H9 (cell line): ENCODE results near the gene MCL1. TPM values are rescaled to one million over a fixed set of nuclear protein-coding genes. Genes with fewer than 3 reads are reported as not detected.

Experiments
- DNase-seq: peaks from one replicate; pipeline ENCODE4 v3.0.0-alpha.2; 2017
- H2AFZ ChIP-seq: one replicate; pipeline ENCODE4 v1.6.1; 2013; ENCODE audit warnings: mild to moderate bottlenecking, low read length, control low read depth, moderate library complexity
- H2AK5ac ChIP-seq: 2 replicates; pipeline ENCODE4 v1.6.1; 2013; ENCODE audit warnings: low read length, control low read depth, mixed read lengths; ENCODE audit not compliant: insufficient read length
- H2BK120ac ChIP-seq: one replicate; pipeline ENCODE4 v1.6.1; 2013; ENCODE audit warnings: low read depth, mild to moderate bottlenecking, low read length, control low read depth, inconsistent platforms; ENCODE audit not compliant: poor library complexity, severe bottlenecking
- H2BK12ac ChIP-seq: 2 replicates; pipeline ENCODE4 v1.6.1; 2013; ENCODE audit warnings: low read length, control low read depth, mixed read lengths, low read depth; ENCODE audit not compliant: insufficient read length
- H2BK15ac ChIP-seq: 2 replicates; pipeline ENCODE4 v1.6.1; 2013; ENCODE audit warnings: low read depth, low read length, control low read depth
- H2BK20ac ChIP-seq: one replicate; pipeline ENCODE4 v1.6.1; 2013; ENCODE audit warnings: low read depth, mild to moderate bottlenecking, low read length, control low read depth, inconsistent platforms; ENCODE audit not compliant: poor library complexity, severe bottlenecking
- H2BK5ac ChIP-seq: 2 replicates; pipeline ENCODE4 v1.6.1; 2013; ENCODE audit warnings: low read length, control low read depth, mixed read lengths; ENCODE audit not compliant: insufficient read length
- H3K14ac ChIP-seq: 2 replicates; pipeline ENCODE4 v1.6.1; 2013; ENCODE audit warnings: low read length, control low read depth; ENCODE audit not compliant: insufficient read depth
- H3K18ac ChIP-seq: 2 replicates; pipeline ENCODE4 v1.6.1; 2013; ENCODE audit warnings: low read depth, mild to moderate bottlenecking, mixed read lengths, low read length, control low read depth; ENCODE audit not compliant: insufficient read length
- H3K23ac ChIP-seq: 2 replicates; pipeline ENCODE4 v1.6.1; 2013; ENCODE audit warnings: low read length, control low read depth, mixed read lengths, low read depth; ENCODE audit not compliant: insufficient read length
- H3K23me2 ChIP-seq: 2 replicates; pipeline ENCODE4 v1.6.1; 2013; ENCODE audit warnings: low read depth, mild to moderate bottlenecking, mixed read lengths, low read length, control low read depth; ENCODE audit not compliant: insufficient read length, poor library complexity, severe bottlenecking
- H3K27ac ChIP-seq: 2 replicates; pipeline ENCODE4 v1.5.1; 2013; ENCODE audit warnings: low read length, control low read depth, mixed read lengths, low read depth; ENCODE audit not compliant: insufficient read length
- H3K27me3 ChIP-seq: 2 replicates; pipeline ENCODE4 v1.6.1; 2013; ENCODE audit warnings: low read length, control low read depth, inconsistent platforms; ENCODE audit not compliant: insufficient read depth
- H3K4ac ChIP-seq: 2 replicates; pipeline ENCODE4 v1.6.1; 2013; ENCODE audit warnings: low read depth, mild to moderate bottlenecking, control low read depth, inconsistent platforms, low read length, moderate library complexity
- H3K4me1 ChIP-seq: 2 replicates; pipeline ENCODE4 v1.6.1; 2013; ENCODE audit warnings: low read length, control low read depth, inconsistent platforms; ENCODE audit not compliant: insufficient read depth
- H3K4me2 ChIP-seq: 2 replicates; pipeline ENCODE4 v1.6.1; 2013; ENCODE audit warnings: low read length, control low read depth, mixed read lengths; ENCODE audit not compliant: insufficient read length, insufficient read depth
- H3K56ac ChIP-seq: 2 replicates; pipeline ENCODE4 v1.6.1; 2013; ENCODE audit warnings: low read depth, mild to moderate bottlenecking, mixed read lengths, low read length, control low read depth; ENCODE audit not compliant: insufficient read length
- H3K79me1 ChIP-seq: 2 replicates; pipeline ENCODE4 v1.6.1; 2013; ENCODE audit warnings: low read depth, mild to moderate bottlenecking, moderate library complexity, low read length, control low read depth, inconsistent platforms; ENCODE audit not compliant: insufficient read depth, poor library complexity, severe bottlenecking
- H3K79me2 ChIP-seq: 2 replicates; pipeline ENCODE4 v1.6.1; 2013; ENCODE audit warnings: low read length, control low read depth, inconsistent platforms; ENCODE audit not compliant: insufficient read depth
- H3K9ac ChIP-seq: 2 replicates; pipeline ENCODE4 v1.6.1; 2013; ENCODE audit warnings: low read length, control low read depth, mixed read lengths; ENCODE audit not compliant: insufficient read length; ENCODE audit errors: extremely low read depth
- H3K9me3 ChIP-seq: one replicate; pipeline ENCODE4 v1.6.1; 2013; ENCODE audit warnings: low read depth, low read length, inconsistent platforms; ENCODE audit not compliant: control insufficient read depth
- H3T11ph ChIP-seq: one replicate; pipeline ENCODE4 v1.6.1; 2013; ENCODE audit warnings: mild to moderate bottlenecking, low read length, control low read depth, inconsistent platforms
- H4K20me1 ChIP-seq: one replicate; pipeline ENCODE4 v1.6.1; 2013; ENCODE audit not compliant: control insufficient read depth, insufficient read length, insufficient read depth
- H4K5ac ChIP-seq: 2 replicates; pipeline ENCODE4 v1.6.1; 2013; ENCODE audit warnings: low read depth, mild to moderate bottlenecking, mixed read lengths, low read length, control low read depth; ENCODE audit not compliant: insufficient read length
- H4K8ac ChIP-seq: replicated peaks from 2 replicates; pipeline ENCODE4 v1.6.1; 2013; ENCODE audit warnings: low read length, control low read depth, mixed read lengths, low read depth; ENCODE audit not compliant: insufficient read length
- H4K91ac ChIP-seq: 2 replicates; pipeline ENCODE4 v1.6.1; 2013; ENCODE audit warnings: low read depth, mild to moderate bottlenecking, moderate library complexity, mixed read lengths, low read length, control low read depth; ENCODE audit not compliant: insufficient read length
- H3K27ac Mint-ChIP-seq, 3 experiments: 2 replicates in 2 of 3; 3 replicates in 1 of 3; pipeline ENCODE4 v1.8.0; 2020 to 2021; ENCODE audit warnings: mixed read lengths in 3 of 3, mild to moderate bottlenecking in 1 of 3, moderate library complexity in 1 of 3
- H3K27me3 Mint-ChIP-seq: 2 replicates; pipeline ENCODE4 v1.8.0; 2021; ENCODE audit warnings: low read depth, mild to moderate bottlenecking, moderate library complexity, mixed read lengths
- H3K36me3 Mint-ChIP-seq, 3 experiments: 2 replicates in 2 of 3; 3 replicates in 1 of 3; pipeline ENCODE4 v1.8.0; 2020 to 2021; ENCODE audit warnings: low read depth in 3 of 3, mixed read lengths in 3 of 3; ENCODE audit not compliant: insufficient read depth in 1 of 3
- H3K4me1 Mint-ChIP-seq, 2 experiments: 2 replicates each; pipeline ENCODE4 v1.8.0; 2020; ENCODE audit warnings: mixed read lengths in 2 of 2
- H3K4me3 Mint-ChIP-seq, 2 experiments: 2 replicates in 1 of 2; 3 replicates in 1 of 2; pipeline ENCODE4 v1.8.0; 2020 to 2021; ENCODE audit warnings: mild to moderate bottlenecking in 2 of 2, mixed read lengths in 2 of 2, moderate library complexity in 1 of 2
- H3K9me3 Mint-ChIP-seq, 2 experiments: 2 replicates in 1 of 2; 3 replicates in 1 of 2; pipeline ENCODE4 v1.8.0; 2020; ENCODE audit warnings: mild to moderate bottlenecking in 2 of 2, mixed read lengths in 2 of 2, moderate library complexity in 1 of 2
- CTCF ChIP-seq: fragments of 200-600 bp; sonication (generic); conservative IDR thresholded peaks from 3 replicates; pipeline ENCODE4 v1.8.0; 2021; ENCODE audit warnings: antibody characterized with exemption, mild to moderate bottlenecking
- WGBS: extraction: QIAGEN DNeasy Blood & Tissue Kit; methylation state at CpG from one replicate; pipeline ENCODE4 v1.1.7; 2013; ENCODE audit warnings: missing lambda C conversion rate, low lambda C conversion rate, mixed read lengths; ENCODE audit not compliant: insufficient read length; ENCODE audit errors: extremely low coverage; 5-methylcytosine and 5-hydroxymethylcytosine counted together
- total RNA-seq: library from RNA; stranded (reverse); gene quantifications from 2 replicates; pipeline ENCODE4 v1.2.1, GENCODE V29; 2021

MCL1 gene
- total RNA-seq, 1 experiment from 2014 or later = 247 TPM

DNA sequence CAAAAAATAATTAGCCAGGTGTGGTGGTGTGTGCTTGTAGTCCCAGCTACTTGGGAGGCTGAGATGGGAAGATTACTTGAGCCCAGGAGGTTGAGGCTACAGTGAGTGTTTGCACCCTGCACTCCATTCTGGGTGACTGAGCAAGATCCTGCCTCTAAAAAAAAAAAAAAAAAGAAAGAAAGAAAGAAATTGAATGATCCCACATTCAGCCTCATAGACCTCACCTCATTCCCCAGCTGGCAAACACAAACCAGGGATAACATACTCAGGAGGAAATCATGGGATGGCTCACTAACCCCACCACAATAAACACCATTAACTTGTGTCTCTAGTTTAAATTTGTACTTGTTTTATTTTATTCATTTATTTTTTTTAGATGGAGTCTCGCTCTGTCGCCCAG, 41.5 kb upstream of the MCL1 start:
- WGBS = no CpG with 5 or more reads among the region's 2 CpGs
- Histone ChIP-seq H3K4me1 (no peaks in the 10 kb centered on the region), H3K27me3 (peaks cover 1% of the 10 kb centered on the region; the same call in 1 of the 2 replicates), H3K9me3 (no peaks in the 10 kb centered on the region), H4K5ac (no peak overlapping the region), H3K4me2 (no peak overlapping the region), H4K8ac (no peak overlapping the region), H3K23ac (no peak overlapping the region), H4K20me1 (peaks cover 3% of the 10 kb centered on the region), H2BK5ac (no peak overlapping the region), H4K91ac (no peak overlapping the region), H3K14ac (no peak overlapping the region), H3K27ac (no peak overlapping the region), H3K18ac (no peak overlapping the region), H3K9ac (no peak overlapping the region), H2BK20ac (no peak overlapping the region), H2BK15ac (no peak overlapping the region), H2AK5ac (no peak overlapping the region), H3K4ac (no peak overlapping the region), H3K56ac (no peak overlapping the region), H2BK12ac (no peak overlapping the region), H3T11ph (no peak overlapping the region), H3K23me2 (no peaks in the 10 kb centered on the region), H3K79me2 (no peaks in the 10 kb centered on the region), H2AFZ (no peak overlapping the region), H3K79me1 (peaks cover 5% of the 10 kb centered on the region), H2BK120ac (no peak overlapping the region)
- peaks cover 58 to 92% (median 81%) of the 10 kb centered on the region in 3 experiments; a peak in 6 of 7 replicates for H3K36me3 Mint-ChIP-seq
- peak overlapping the region in 1 of 3 experiments; percentile 79; a peak in 3 of 7 replicates for H3K27ac Mint-ChIP-seq
- no peak for TF ChIP-seq CTCF
- peaks cover 12 to 16% of the 10 kb centered on the region in 2 experiments for H3K4me1 Mint-ChIP-seq
- H3K27me3 Mint-ChIP-seq = no peaks in the 10 kb centered on the region; the same call in 1 of the 2 replicates
- no peak for DNase-seq
- H3K9me3 Mint-ChIP-seq = no peaks in the 10 kb centered on the region
- H3K4me3 Mint-ChIP-seq = no peak overlapping the region
